ENCODE results near the gene SLC9A5. TPM values are rescaled to one million over a fixed set of nuclear protein-coding genes. Genes with fewer than 3 reads are reported as not detected.

Gene SLC9A5
- total and polyA plus RNA-seq, 8 donors: 0.19 to 5.3 (median 0.89) TPM; not detected in 1

DNA sequence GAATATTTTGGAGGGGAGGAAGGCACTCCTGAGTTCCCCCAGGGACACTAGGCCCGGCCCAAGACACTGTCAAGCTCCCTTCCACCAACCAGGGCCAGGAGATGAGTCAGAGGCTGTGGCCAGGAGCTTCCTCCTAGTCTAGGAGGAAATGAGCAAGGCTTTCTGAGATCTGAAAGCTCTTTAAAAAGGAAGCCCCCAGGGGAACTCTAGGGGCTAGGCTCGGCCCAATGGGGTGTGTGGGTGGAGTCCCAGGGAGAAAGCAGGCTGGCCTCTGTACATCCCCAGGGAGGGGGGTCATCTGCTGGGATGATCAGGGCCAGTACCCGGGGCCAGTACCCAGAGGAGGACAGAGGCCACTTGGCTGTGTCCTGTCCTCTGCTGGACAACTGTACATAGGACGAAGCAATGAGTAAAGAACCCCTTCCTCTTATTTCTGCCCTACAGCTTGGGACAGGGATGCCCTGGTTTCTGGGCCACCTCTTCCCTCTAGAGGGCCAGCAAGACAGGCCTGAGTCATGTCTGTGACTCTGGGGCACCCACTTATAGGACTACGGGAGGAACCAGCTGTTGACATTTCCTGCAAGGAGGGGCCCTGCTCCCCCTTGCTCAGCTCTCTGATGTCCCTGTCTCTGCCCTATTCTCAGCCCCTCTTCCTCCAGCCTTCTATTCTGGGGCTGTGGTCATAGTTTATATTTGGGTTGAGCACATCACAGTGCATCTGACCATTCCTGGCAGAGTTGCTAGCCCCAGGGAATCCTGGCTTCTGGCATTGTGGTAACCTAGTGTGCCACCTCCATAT is 4.2 kb upstream of the SLC9A5 start:
- Histone ChIP-seq H3K4me1 (peaks cover 62 to 93% (median 80%) of the 10 kb centered on the region in 4 donors), H3K4me3 (no peak overlapping the region), H3K36me3 (peaks cover 0 to 2% (median 1%) of the 10 kb centered on the region in 4 donors), H3K9me3 (no peaks in the 10 kb centered on the region), H3K27ac (peak overlapping the region; percentile 87 to 95 (median 89)), H3K27me3 (peaks cover 0 to 18% (median 13%) of the 10 kb centered on the region in 3 donors)
- TF ChIP-seq POLR2A (IDR thresholded peaks at IDR 0.05) (no peak), POLR2AphosphoS5 (IDR thresholded peaks at IDR 0.05) (peak in 2 of 3 donors; percentile 18 to 22), EP300 (IDR thresholded peaks at IDR 0.05) (no peak)
- TF ChIP-seq, protein P1, sequence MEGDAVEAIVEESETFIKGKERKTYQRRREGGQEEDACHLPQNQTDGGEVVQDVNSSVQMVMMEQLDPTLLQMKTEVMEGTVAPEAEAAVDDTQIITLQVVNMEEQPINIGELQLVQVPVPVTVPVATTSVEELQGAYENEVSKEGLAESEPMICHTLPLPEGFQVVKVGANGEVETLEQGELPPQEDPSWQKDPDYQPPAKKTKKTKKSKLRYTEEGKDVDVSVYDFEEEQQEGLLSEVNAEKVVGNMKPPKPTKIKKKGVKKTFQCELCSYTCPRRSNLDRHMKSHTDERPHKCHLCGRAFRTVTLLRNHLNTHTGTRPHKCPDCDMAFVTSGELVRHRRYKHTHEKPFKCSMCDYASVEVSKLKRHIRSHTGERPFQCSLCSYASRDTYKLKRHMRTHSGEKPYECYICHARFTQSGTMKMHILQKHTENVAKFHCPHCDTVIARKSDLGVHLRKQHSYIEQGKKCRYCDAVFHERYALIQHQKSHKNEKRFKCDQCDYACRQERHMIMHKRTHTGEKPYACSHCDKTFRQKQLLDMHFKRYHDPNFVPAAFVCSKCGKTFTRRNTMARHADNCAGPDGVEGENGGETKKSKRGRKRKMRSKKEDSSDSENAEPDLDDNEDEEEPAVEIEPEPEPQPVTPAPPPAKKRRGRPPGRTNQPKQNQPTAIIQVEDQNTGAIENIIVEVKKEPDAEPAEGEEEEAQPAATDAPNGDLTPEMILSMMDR (IDR thresholded peaks at IDR 0.05): no peak
- intact Hi-C loops (cut with DNase I; ENCODE audit: low total_unique reads): no loop called here
- DNase-seq: peak; percentile 68 to 69
- 35 to 50% (median 49%) methylated on average over 5 of the region's 5 CpGs for WGBS, 5 donors

DNA sequence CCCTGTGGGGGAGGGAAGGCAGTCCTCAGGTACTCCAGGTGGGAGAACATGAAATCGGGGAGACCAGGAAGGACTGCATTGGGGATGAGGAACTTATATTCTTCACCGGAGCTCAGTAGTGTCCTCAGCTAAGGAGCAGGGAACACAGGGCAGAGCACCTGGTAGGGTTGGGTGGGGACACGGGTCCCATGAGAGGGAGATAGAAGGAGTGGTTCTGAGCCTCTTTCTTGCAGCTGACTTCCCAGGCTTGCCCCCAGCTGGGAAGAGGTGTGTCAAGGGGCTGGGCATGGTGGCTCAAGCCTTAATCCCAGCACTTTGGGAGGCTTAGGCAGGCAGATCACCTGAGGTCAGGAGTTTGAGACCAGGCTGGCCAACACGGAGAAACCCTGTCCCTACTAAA is 3.6 kb upstream of the SLC9A5 start:
- Histone ChIP-seq H3K4me1 (peaks cover 61 to 87% (median 77%) of the 10 kb centered on the region in 4 donors), H3K4me3 (peak overlapping the region in 2 of 4 donors; percentile 83 to 85), H3K27ac (peak overlapping the region; percentile 87 to 95 (median 89)), H3K36me3 (no peaks in the 10 kb centered on the region), H3K27me3 (peaks cover 0 to 24% (median 18%) of the 10 kb centered on the region in 3 donors), H3K9me3 (no peaks in the 10 kb centered on the region)
- no peak for DNase-seq
- WGBS, 5 donors: 68 to 76% (median 71%) methylated on average over 4 of the region's 4 CpGs
- intact Hi-C loops (cut with DNase I; ENCODE audit: low total_unique reads): no loop called here
- TF ChIP-seq EP300 (IDR thresholded peaks at IDR 0.05): no peak
- no peak for TF ChIP-seq POLR2A (IDR thresholded peaks at IDR 0.05)
- TF ChIP-seq POLR2AphosphoS5 (IDR thresholded peaks at IDR 0.05): no peak
- TF ChIP-seq, protein P1 (IDR thresholded peaks at IDR 0.05): no peak

GRCh38 chr16:67245674-67246080 is 3.1 kb upstream of the SLC9A5 start:
- Histone ChIP-seq H3K4me1 (peaks cover 56 to 82% (median 72%) of the 10 kb centered on the region in 4 donors), H3K27ac (peak overlapping the region; percentile 87 to 95 (median 89)), H3K36me3 (no peaks in the 10 kb centered on the region), H3K4me3 (peak overlapping the region; percentile 64 to 85 (median 78)), H3K27me3 (peaks cover 0 to 28% (median 19%) of the 10 kb centered on the region in 3 donors), H3K9me3 (no peaks in the 10 kb centered on the region)
- 10 to 21% (median 12%) methylated on average over 6 to 8 of the region's 8 CpGs for WGBS, 5 donors
- TF ChIP-seq, protein P1 (IDR thresholded peaks at IDR 0.05): no peak
- TF ChIP-seq POLR2A (IDR thresholded peaks at IDR 0.05) (no peak), EP300 (IDR thresholded peaks at IDR 0.05) (no peak), POLR2AphosphoS5 (IDR thresholded peaks at IDR 0.05) (no peak)
- DNase-seq: no peak
- intact Hi-C loops (cut with DNase I; ENCODE audit: low total_unique reads): no loop called here

DNA sequence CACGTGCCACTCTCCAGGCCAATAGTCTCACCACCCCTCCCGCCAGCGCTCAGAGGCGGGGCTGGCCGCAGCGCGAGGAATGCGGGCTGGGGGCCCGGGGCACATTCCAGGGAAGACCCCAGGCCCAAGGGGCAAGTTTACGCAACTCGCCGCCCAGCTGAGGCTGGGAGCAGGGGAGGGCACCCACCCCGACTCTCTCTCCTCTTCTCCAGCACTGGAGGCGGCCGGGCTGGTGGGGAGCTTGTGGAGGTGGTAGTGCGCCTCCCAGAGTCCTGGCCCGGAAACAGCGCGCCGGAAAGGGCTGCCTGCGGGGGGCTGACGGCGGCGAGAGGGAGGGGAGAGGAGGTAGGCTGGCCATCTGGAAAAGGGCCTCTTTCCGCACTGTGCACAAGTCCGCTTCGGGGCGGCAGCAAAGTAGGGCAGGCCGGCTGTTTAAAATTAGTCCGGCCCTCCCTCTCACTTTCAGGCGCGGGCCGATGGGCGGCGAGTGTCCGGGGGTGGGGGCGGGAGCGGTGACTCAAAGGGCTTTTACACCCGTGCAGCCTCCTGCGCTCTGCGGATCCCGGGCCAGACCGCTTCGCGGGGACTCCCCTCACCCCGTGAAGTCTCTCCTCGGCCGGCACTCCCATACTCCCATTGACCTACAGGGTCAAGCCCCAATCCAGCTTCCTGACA is 2.6 kb upstream of the SLC9A5 start:
- DNase-seq: peak; percentile 69 to 93
- H3K36me3 ChIP-seq: no peaks in the 10 kb centered on the region
- H3K4me3 ChIP-seq: peak overlapping the region; percentile 64 to 85 (median 78)
- no peak for TF ChIP-seq POLR2A (IDR thresholded peaks at IDR 0.05)
- no peak for TF ChIP-seq EP300 (IDR thresholded peaks at IDR 0.05)
- TF ChIP-seq, protein P1 (IDR thresholded peaks at IDR 0.05): peak in 1 of 7 experiments; percentile 36
- peak in 1 of 3 donors; percentile 12 for TF ChIP-seq POLR2AphosphoS5 (IDR thresholded peaks at IDR 0.05)
- H3K27me3 ChIP-seq: peaks cover 0 to 34% (median 19%) of the 10 kb centered on the region in 3 donors
- intact Hi-C loops (cut with DNase I; ENCODE audit: low total_unique reads): no loop called here
- H3K27ac ChIP-seq: peak overlapping the region; percentile 87 to 95 (median 89)
- peaks cover 51 to 77% (median 67%) of the 10 kb centered on the region in 4 donors for H3K4me1 ChIP-seq
- H3K9me3 ChIP-seq: no peaks in the 10 kb centered on the region
- WGBS, 5 donors: 0 to 1% (median 1%) methylated on average over 17 to 48 of the region's 48 CpGs
